ENCODE results near the gene PTGDS. TPM values are rescaled to one million over a fixed set of nuclear protein-coding genes. Genes with fewer than 3 reads are reported as not detected.
A peak's percentile ranks its signal among the peaks of the same experiment; 100 is the strongest.

Gene PTGDS
- total RNA-seq, 1 donor from 2014 or later = 477 TPM

DNA sequence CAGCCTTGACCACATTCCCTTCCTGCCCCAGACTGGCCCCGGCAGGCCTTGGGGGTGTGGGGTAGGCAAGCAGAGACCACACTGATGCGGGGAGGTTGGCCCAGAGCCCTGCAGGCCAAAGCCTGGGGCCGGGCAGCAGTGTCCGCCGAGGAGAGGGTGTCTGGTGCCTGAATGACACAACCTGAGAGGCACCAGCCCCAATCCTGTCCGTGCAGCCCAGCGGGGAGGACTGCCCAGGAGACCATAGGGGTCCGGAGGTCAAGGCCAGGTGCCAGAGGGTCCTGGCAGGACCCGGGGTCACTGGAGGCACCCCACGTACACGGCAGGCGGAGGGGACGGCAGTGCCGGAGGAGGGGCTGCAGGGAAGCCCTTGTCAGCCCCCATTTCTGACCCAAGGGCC, 5.6 kb upstream of the PTGDS start:
- H3K9me3 ChIP-seq = no peaks in the 10 kb centered on the region
- no peak overlapping the region for H3K4me3 ChIP-seq
- ATAC-seq (no peak), DNase-seq (no peak)
- intact Hi-C loops (cut with DNase I) = no loop called here
- H3K27me3 ChIP-seq = no peaks in the 10 kb centered on the region
- peaks cover 17% of the 10 kb centered on the region for H3K4me1 ChIP-seq
- H3K27ac ChIP-seq = no peak overlapping the region
- no peaks in the 10 kb centered on the region for H3K36me3 ChIP-seq
- TF ChIP-seq, protein P1, sequence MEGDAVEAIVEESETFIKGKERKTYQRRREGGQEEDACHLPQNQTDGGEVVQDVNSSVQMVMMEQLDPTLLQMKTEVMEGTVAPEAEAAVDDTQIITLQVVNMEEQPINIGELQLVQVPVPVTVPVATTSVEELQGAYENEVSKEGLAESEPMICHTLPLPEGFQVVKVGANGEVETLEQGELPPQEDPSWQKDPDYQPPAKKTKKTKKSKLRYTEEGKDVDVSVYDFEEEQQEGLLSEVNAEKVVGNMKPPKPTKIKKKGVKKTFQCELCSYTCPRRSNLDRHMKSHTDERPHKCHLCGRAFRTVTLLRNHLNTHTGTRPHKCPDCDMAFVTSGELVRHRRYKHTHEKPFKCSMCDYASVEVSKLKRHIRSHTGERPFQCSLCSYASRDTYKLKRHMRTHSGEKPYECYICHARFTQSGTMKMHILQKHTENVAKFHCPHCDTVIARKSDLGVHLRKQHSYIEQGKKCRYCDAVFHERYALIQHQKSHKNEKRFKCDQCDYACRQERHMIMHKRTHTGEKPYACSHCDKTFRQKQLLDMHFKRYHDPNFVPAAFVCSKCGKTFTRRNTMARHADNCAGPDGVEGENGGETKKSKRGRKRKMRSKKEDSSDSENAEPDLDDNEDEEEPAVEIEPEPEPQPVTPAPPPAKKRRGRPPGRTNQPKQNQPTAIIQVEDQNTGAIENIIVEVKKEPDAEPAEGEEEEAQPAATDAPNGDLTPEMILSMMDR (IDR thresholded peaks at IDR 0.05) = no peak

DNA sequence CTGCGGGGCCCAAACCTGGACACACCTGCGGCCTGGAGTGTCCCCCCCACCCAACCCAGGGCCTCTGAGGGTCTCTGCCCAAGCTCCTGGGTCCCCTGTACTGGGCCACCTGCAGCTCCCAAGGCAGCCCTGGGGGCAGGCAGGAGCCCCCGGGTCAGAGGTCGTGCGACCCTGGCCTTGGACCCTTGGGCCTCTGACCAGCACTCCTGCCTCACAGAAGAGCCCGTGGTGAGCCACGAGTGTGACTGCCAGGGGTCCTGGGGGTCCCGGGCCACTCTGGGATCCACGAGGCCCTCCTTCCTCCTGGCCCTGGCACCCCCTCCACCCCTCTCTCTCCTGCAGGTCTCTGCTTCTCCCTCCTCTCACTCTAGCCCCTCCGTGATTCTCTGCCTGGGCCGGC, 5.0 kb upstream of the PTGDS start:
- DNase-seq = no peak
- intact Hi-C loops (cut with DNase I) = no loop called here

GRCh38 chr9:136972743-136973142, 4.6 kb upstream of the PTGDS start:
- DNase-seq (no peak), ATAC-seq (no peak)
- Histone ChIP-seq H3K27me3 (no peaks in the 10 kb centered on the region), H3K27ac (no peak overlapping the region), H3K36me3 (no peaks in the 10 kb centered on the region), H3K4me1 (peaks cover 26% of the 10 kb centered on the region), H3K4me3 (no peak overlapping the region), H3K9me3 (no peaks in the 10 kb centered on the region)
- TF ChIP-seq, protein P1 (IDR thresholded peaks at IDR 0.05) = no peak
- intact Hi-C loops (cut with DNase I) = no loop called here

More for the DNA sequence above, 5.0 kb upstream of the PTGDS start:
- Histone ChIP-seq H3K36me3 (no peaks in the 10 kb centered on the region), H3K27ac (no peak overlapping the region), H3K9me3 (no peaks in the 10 kb centered on the region), H3K4me3 (no peak overlapping the region), H3K27me3 (no peaks in the 10 kb centered on the region), H3K4me1 (peaks cover 22% of the 10 kb centered on the region)
- ATAC-seq = no peak
- TF ChIP-seq, protein P1 (IDR thresholded peaks at IDR 0.05) = no peak

DNA sequence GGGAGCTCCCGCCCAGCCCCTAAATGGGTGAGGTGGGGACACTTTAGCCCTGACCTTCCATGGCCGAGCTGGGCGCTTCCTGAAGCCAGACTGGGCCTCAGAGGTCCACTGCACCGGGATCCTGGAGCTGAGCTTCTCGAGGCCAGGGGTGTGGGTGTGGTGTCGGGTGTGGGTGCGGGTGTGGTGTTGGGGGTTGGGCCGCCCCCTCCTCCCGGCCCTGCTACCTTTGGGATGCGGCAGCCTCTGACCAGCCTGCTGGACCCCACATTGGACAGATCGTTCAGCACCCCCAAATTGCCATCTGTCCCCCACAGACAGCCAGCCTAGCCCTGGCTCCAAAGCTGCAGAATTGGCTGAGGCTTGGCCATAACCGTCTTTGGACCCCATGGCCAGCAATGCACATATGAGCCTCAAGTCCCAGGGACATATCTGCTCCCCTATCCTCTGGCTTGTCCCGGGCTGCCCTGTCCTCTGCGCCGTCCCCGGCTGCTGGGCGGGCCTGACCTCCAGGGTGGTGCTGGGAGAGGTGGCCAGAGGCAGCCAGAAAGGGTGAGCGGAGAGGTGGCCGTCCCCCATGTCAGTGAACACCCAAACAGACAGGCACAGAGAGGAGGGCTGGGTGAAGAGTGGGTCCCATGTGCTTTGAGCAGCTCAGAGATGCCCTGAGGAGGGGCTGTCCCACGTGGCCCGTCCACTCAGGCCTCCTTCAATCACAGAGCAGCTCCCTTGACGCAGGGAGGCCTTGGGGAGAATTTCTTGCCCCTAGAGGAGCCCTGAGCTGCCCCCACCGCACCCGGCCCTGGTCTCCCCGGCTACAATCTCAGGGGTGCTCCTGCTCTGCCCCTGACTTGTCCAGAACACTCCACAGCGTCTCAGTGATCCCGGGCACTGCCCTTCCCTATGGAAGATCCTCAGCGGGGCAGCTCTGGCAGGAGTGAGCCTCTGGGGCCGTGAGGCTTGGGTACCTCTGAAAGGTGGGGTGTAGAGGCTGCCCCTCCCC, 3.4 kb upstream of the PTGDS start:
- H3K27ac ChIP-seq = peak overlapping the region; percentile 51
- intact Hi-C loops (cut with DNase I) = no loop called here
- no peaks in the 10 kb centered on the region for H3K9me3 ChIP-seq
- ATAC-seq = no peak
- peaks cover 30% of the 10 kb centered on the region for H3K4me1 ChIP-seq
- TF ChIP-seq, protein P1 (IDR thresholded peaks at IDR 0.05) = no peak
- H3K36me3 ChIP-seq = no peaks in the 10 kb centered on the region
- DNase-seq = no peak
- no peak overlapping the region for H3K4me3 ChIP-seq
- H3K27me3 ChIP-seq = no peaks in the 10 kb centered on the region

- Histone ChIP-seq H3K27ac (peak overlapping the region; percentile 58), H3K4me1 (peaks cover 30% of the 10 kb centered on the region), H3K4me3 (peak overlapping the region; percentile 23), H3K27me3 (no peaks in the 10 kb centered on the region), H3K36me3 (no peaks in the 10 kb centered on the region), H3K9me3 (no peaks in the 10 kb centered on the region)
- DNase-seq (no peak), ATAC-seq (no peak)
- TF ChIP-seq, protein P1 (IDR thresholded peaks at IDR 0.05) = no peak
- intact Hi-C loops (cut with DNase I) = no loop called here
Measured at GRCh38 chr9:136974817-136975535, 2.3 kb upstream of the PTGDS start.

Data from upper lobe of right lung (tissue), 1 donor.